ENCODE measurements around the gene KCNE1.

KCNE1 gene

GRCh38 chr21:34537838-34538237, 25.8 kb upstream of the KCNE1 start:
- no peak overlapping the region for H3K4me3 ChIP-seq (ENCODE audit: control insufficient read depth, low read depth, low read length)
- no peak for TF ChIP-seq CTCF (IDR thresholded peaks at IDR 0.05; ENCODE audit: control insufficient read depth, insufficient read depth, low read depth, low read length, missing control alignments)
- no peak for DNase-seq (ENCODE audit: low read depth)

GRCh38 chr21:34536820-34537219, 24.8 kb upstream of the KCNE1 start:
- DNase-seq (ENCODE audit: low read depth), result no peak
- no peak for TF ChIP-seq CTCF (IDR thresholded peaks at IDR 0.05; ENCODE audit: control insufficient read depth, insufficient read depth, low read depth, low read length, missing control alignments)
- no peak overlapping the region for H3K4me3 ChIP-seq (ENCODE audit: control insufficient read depth, low read depth, low read length)

GRCh38 chr21:34536311-34536710, 24.3 kb upstream of the KCNE1 start:
- no peak for DNase-seq (ENCODE audit: low read depth)
- no peak overlapping the region for H3K4me3 ChIP-seq (ENCODE audit: control insufficient read depth, low read depth, low read length)
- TF ChIP-seq CTCF (IDR thresholded peaks at IDR 0.05; ENCODE audit: control insufficient read depth, insufficient read depth, low read depth, low read length, missing control alignments), result no peak

- TF ChIP-seq CTCF (IDR thresholded peaks at IDR 0.05; ENCODE audit: control insufficient read depth, insufficient read depth, low read depth, low read length, missing control alignments), result no peak
- no peak overlapping the region for H3K4me3 ChIP-seq (ENCODE audit: control insufficient read depth, low read depth, low read length)
- DNase-seq (ENCODE audit: low read depth), result no peak
Observed at GRCh38 chr21:34535886-34536285, 23.9 kb upstream of the KCNE1 start.

GRCh38 chr21:34534522-34534921, 22.5 kb upstream of the KCNE1 start:
- no peak overlapping the region for H3K4me3 ChIP-seq (ENCODE audit: control insufficient read depth, low read depth, low read length)
- DNase-seq (ENCODE audit: low read depth), result no peak
- no peak for TF ChIP-seq CTCF (IDR thresholded peaks at IDR 0.05; ENCODE audit: control insufficient read depth, insufficient read depth, low read depth, low read length, missing control alignments)

GRCh38 chr21:34533938-34534337, 21.9 kb upstream of the KCNE1 start:
- DNase-seq (ENCODE audit: low read depth), result no peak
- TF ChIP-seq CTCF (IDR thresholded peaks at IDR 0.05; ENCODE audit: control insufficient read depth, insufficient read depth, low read depth, low read length, missing control alignments), result no peak
- no peak overlapping the region for H3K4me3 ChIP-seq (ENCODE audit: control insufficient read depth, low read depth, low read length)

GRCh38 chr21:34531399-34531798, 19.4 kb upstream of the KCNE1 start:
- no peak for TF ChIP-seq CTCF (IDR thresholded peaks at IDR 0.05; ENCODE audit: control insufficient read depth, insufficient read depth, low read depth, low read length, missing control alignments)
- H3K4me3 ChIP-seq (ENCODE audit: control insufficient read depth, low read depth, low read length), result no peak overlapping the region
- no peak for DNase-seq (ENCODE audit: low read depth)

All from AG09309 (cell line).